Measurements from ENCODE around the gene LRMDA.

DNA sequence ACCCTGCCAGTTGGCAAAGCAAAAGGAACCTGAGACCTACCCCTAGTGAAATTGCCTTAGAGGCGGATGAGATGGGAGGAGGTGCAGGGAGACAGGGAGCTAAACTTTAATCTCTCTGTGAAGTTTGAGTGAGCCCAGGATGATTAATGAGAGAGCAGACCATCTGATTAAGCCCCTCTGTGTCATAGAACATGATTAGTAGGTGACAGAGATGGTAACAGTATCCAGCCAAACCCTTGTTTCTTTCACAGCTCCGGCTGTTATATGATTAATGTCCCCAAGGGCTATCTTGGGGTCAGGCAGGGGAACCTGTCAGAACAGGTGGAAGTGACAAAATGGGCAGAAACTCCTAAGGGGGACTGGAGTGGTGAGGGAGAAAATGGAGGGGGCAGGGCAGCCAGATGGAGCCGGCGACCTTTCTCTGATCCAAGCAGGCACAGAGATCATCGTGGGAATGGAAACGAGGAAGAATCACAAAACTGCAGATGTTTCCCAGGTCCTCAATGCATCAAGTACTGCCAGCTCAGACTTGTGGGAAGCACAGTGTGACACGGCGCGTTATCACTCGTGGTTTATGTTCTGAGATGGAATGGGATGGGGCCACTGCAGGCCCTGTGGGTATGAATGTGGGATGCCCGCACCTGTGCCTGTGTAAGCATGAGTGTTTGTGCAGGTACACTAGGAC lies 684.2 kb downstream of the LRMDA start:
- TF ChIP-seq, protein P1, sequence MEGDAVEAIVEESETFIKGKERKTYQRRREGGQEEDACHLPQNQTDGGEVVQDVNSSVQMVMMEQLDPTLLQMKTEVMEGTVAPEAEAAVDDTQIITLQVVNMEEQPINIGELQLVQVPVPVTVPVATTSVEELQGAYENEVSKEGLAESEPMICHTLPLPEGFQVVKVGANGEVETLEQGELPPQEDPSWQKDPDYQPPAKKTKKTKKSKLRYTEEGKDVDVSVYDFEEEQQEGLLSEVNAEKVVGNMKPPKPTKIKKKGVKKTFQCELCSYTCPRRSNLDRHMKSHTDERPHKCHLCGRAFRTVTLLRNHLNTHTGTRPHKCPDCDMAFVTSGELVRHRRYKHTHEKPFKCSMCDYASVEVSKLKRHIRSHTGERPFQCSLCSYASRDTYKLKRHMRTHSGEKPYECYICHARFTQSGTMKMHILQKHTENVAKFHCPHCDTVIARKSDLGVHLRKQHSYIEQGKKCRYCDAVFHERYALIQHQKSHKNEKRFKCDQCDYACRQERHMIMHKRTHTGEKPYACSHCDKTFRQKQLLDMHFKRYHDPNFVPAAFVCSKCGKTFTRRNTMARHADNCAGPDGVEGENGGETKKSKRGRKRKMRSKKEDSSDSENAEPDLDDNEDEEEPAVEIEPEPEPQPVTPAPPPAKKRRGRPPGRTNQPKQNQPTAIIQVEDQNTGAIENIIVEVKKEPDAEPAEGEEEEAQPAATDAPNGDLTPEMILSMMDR (IDR thresholded peaks at IDR 0.05) = no peak
- TF ChIP-seq POLR2A (IDR thresholded peaks at IDR 0.05) = no peak
- TF ChIP-seq POLR2AphosphoS5 (IDR thresholded peaks at IDR 0.05) = no peak
